DOHH2 (cell line): ENCODE data around the gene CBFB.

Source experiments
- H3F3A ChIP-seq: fragments of 200-600 bp; sonication (generic), shearing (Covaris generic); 2 replicates; pipeline ENCODE4 v1.6.0; 2016; ENCODE audit warnings: antibody characterized with exemption, mild to moderate bottlenecking; ENCODE audit not compliant: control insufficient read depth, insufficient read depth
- H3K27ac ChIP-seq: fragments of 200-600 bp; sonication (generic); 2 replicates; pipeline ENCODE4 v1.5.1; 2014; ENCODE audit warnings: low read depth, mild to moderate bottlenecking, low read length, moderate library complexity
- H3K27me3 ChIP-seq: fragments of 200-600 bp; sonication (generic); 2 replicates; pipeline ENCODE4 v1.6.1; 2014; ENCODE audit warnings: mild to moderate bottlenecking, low read length, mixed read lengths; ENCODE audit not compliant: control insufficient read depth
- H3K36me3 ChIP-seq: fragments of 200-600 bp; sonication (generic); 2 replicates; pipeline ENCODE4 v1.6.1; 2014; ENCODE audit warnings: mild to moderate bottlenecking, low read length, moderate library complexity, mixed read lengths; ENCODE audit not compliant: control insufficient read depth
- H3K4me1 ChIP-seq: fragments of 200-600 bp; sonication (generic); 2 replicates; pipeline ENCODE4 v1.6.1; 2014; ENCODE audit warnings: mild to moderate bottlenecking, low read length, mixed read lengths; ENCODE audit not compliant: control insufficient read depth
- H3K4me2 ChIP-seq: fragments of 200-600 bp; sonication (generic); 2 replicates; pipeline ENCODE4 v1.6.0; 2014; ENCODE audit warnings: mild to moderate bottlenecking, low read length, moderate library complexity
- H3K4me3 ChIP-seq: fragments of 200-600 bp; sonication (generic); 2 replicates; pipeline ENCODE4 v1.5.1; 2014; ENCODE audit warnings: mild to moderate bottlenecking, low read length, mixed read lengths
- H3K79me2 ChIP-seq: fragments of 200-600 bp; sonication (generic); 2 replicates; pipeline ENCODE4 v1.6.1; 2014; ENCODE audit warnings: mild to moderate bottlenecking, low read length, mixed read lengths; ENCODE audit not compliant: control insufficient read depth
- H3K9me2 ChIP-seq: fragments of 200-600 bp; sonication (generic); replicated peaks from 2 replicates; pipeline ENCODE4 v1.6.1; 2014; ENCODE audit warnings: mild to moderate bottlenecking, low read length, mixed read lengths; ENCODE audit not compliant: control insufficient read depth
- H3K9me3 ChIP-seq: fragments of 200-600 bp; sonication (generic); 2 replicates; pipeline ENCODE4 v1.6.1; 2014; ENCODE audit warnings: antibody characterized with exemption, low read length, mixed read lengths; ENCODE audit not compliant: control insufficient read depth, insufficient read depth
- H4K20me1 ChIP-seq: fragments of 200-600 bp; sonication (generic); 2 replicates; pipeline ENCODE4 v1.6.0; 2014; ENCODE audit warnings: low read depth, mild to moderate bottlenecking, antibody characterized with exemption, low read length, moderate library complexity; ENCODE audit not compliant: control insufficient read depth, insufficient read depth
- CTCF ChIP-seq: fragments of 200-600 bp; sonication (generic); IDR thresholded peaks from one replicate; pipeline ENCODE4 v1.5.1; 2014; ENCODE audit warnings: antibody characterized with exemption, mild to moderate bottlenecking, low read depth, low read length; ENCODE audit not compliant: poor library complexity, severe bottlenecking
- EZH2phosphoT487 ChIP-seq: fragments of 200-600 bp; sonication (generic); IDR thresholded peaks from 2 replicates; pipeline ENCODE4 v1.6.1; 2017; ENCODE audit warnings: borderline replicate concordance, mild to moderate bottlenecking, antibody characterized with exemption, low read length, moderate library complexity, mixed read lengths

CBFB gene

DNA sequence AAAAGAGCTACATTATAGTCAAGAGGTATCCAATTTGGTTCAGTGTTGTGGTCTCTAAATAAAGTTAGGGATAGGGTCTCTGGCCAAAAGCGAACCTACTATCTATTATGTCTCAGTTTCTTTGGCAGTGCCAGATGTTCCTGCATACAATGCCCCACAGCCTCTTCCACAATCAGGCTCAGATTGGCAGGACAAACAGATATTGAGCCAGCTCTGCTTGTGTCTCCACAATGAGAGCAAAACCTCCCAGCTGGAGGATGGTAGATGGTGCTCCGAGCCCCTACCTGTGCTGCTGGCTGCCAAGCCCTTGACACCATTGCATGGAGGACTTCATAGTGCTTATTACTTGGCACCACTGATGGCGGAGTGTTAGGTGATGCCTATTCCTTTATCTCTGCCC lies 100.5 kb downstream of the CBFB start:
- Histone ChIP-seq H3K27ac (no peak overlapping the region), H3K4me1 (no peaks in the 10 kb centered on the region), H3K79me2 (no peaks in the 10 kb centered on the region), H3K4me3 (no peak overlapping the region), H3F3A (no peaks in the 10 kb centered on the region; the same call in 1 of the 2 replicates), H3K9me2 (no peaks in the 10 kb centered on the region), H4K20me1 (no peaks in the 10 kb centered on the region), H3K9me3 (no peaks in the 10 kb centered on the region), H3K27me3 (no peaks in the 10 kb centered on the region), H3K4me2 (no peak overlapping the region), H3K36me3 (peaks cover 23% of the 10 kb centered on the region)
- no peak for TF ChIP-seq EZH2phosphoT487
- no peak for TF ChIP-seq CTCF

- H3K36me3 ChIP-seq: peaks cover 60% of the 10 kb centered on the region
These were observed 108.7 kb downstream of the CBFB start for GRCh38 chr16:67137605-67138004.

GRCh38 chr16:67141391-67141790 lies 112.4 kb downstream of the CBFB start:
- Histone ChIP-seq H3K4me2 (no peak overlapping the region), H3K27ac (no peak overlapping the region), H3F3A (no peaks in the 10 kb centered on the region), H4K20me1 (no peaks in the 10 kb centered on the region), H3K79me2 (no peaks in the 10 kb centered on the region), H3K4me3 (no peak overlapping the region), H3K4me1 (no peaks in the 10 kb centered on the region), H3K27me3 (no peaks in the 10 kb centered on the region), H3K9me2 (no peaks in the 10 kb centered on the region), H3K9me3 (no peaks in the 10 kb centered on the region), H3K36me3 (peaks cover 62% of the 10 kb centered on the region)
- no peak for TF ChIP-seq EZH2phosphoT487

More at GRCh38 chr16:67137605-67138004, 108.7 kb downstream of the CBFB start:
- H3F3A ChIP-seq: no peaks in the 10 kb centered on the region
- no peaks in the 10 kb centered on the region for H3K9me2 ChIP-seq
- no peaks in the 10 kb centered on the region for H3K9me3 ChIP-seq
- no peaks in the 10 kb centered on the region for H3K27me3 ChIP-seq
- H3K79me2 ChIP-seq: no peaks in the 10 kb centered on the region
- no peak overlapping the region for H3K4me2 ChIP-seq
- no peak overlapping the region for H3K27ac ChIP-seq
- no peaks in the 10 kb centered on the region for H4K20me1 ChIP-seq
- H3K4me1 ChIP-seq: no peaks in the 10 kb centered on the region
- no peak for TF ChIP-seq EZH2phosphoT487
- TF ChIP-seq CTCF: no peak
- H3K4me3 ChIP-seq: no peak overlapping the region

DNA sequence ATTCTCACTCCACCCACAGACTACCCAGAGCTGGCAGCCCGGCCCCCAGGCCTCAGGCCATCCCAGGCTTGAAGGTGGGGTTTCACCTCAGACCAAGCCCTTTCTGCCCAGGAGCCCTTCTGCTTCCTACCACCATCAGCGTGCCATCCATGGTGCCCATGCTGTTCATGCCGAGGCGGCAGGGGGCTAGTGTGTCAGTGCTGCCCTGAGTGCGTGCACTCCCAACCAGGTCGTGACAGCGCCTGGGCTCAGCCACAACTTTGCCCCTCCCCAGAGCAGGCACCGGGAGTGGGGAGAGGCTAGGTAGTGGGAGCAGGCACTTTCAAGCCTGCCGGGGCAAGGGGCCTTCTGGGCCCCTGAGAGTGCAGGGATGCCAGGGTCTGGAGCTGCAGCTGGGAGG lies 113.4 kb downstream of the CBFB start:
- Histone ChIP-seq H3F3A (no peaks in the 10 kb centered on the region), H3K27me3 (no peaks in the 10 kb centered on the region), H3K9me2 (no peaks in the 10 kb centered on the region), H3K4me2 (no peak overlapping the region), H3K9me3 (no peaks in the 10 kb centered on the region), H3K4me1 (no peaks in the 10 kb centered on the region), H4K20me1 (no peaks in the 10 kb centered on the region), H3K79me2 (no peaks in the 10 kb centered on the region), H3K4me3 (no peak overlapping the region), H3K27ac (no peak overlapping the region), H3K36me3 (peaks cover 70% of the 10 kb centered on the region)
- no peak for TF ChIP-seq EZH2phosphoT487
- no peak for TF ChIP-seq CTCF
